HFF-Myc (cell line): ENCODE data around the gene RPTOR.

ENCODE experiments used
- DNase-seq: peaks from one replicate; pipeline ENCODE4 v3.0.0-alpha.2; 2011; ENCODE audit warnings: low read depth; ENCODE audit errors: extremely low read depth
- H3K4me3 ChIP-seq: replicated peaks from 2 replicates; pipeline ENCODE4 v1.5.1; 2011; ENCODE audit warnings: low read depth, mild to moderate bottlenecking, control low read depth, low read length
- TF ChIP-seq, protein P1 (sequence below): IDR thresholded peaks from 2 replicates; pipeline ENCODE4 v1.5.1; 2012; ENCODE audit warnings: mild to moderate bottlenecking, low read depth, low read length, control low read depth; ENCODE audit errors: missing control alignments

RPTOR gene

GRCh38 chr17:80770881-80771611 is 226.4 kb downstream of the RPTOR start:
- no peak for DNase-seq
- H3K4me3 ChIP-seq, result no peak overlapping the region
- TF ChIP-seq, protein P1, sequence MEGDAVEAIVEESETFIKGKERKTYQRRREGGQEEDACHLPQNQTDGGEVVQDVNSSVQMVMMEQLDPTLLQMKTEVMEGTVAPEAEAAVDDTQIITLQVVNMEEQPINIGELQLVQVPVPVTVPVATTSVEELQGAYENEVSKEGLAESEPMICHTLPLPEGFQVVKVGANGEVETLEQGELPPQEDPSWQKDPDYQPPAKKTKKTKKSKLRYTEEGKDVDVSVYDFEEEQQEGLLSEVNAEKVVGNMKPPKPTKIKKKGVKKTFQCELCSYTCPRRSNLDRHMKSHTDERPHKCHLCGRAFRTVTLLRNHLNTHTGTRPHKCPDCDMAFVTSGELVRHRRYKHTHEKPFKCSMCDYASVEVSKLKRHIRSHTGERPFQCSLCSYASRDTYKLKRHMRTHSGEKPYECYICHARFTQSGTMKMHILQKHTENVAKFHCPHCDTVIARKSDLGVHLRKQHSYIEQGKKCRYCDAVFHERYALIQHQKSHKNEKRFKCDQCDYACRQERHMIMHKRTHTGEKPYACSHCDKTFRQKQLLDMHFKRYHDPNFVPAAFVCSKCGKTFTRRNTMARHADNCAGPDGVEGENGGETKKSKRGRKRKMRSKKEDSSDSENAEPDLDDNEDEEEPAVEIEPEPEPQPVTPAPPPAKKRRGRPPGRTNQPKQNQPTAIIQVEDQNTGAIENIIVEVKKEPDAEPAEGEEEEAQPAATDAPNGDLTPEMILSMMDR, result no peak

DNA sequence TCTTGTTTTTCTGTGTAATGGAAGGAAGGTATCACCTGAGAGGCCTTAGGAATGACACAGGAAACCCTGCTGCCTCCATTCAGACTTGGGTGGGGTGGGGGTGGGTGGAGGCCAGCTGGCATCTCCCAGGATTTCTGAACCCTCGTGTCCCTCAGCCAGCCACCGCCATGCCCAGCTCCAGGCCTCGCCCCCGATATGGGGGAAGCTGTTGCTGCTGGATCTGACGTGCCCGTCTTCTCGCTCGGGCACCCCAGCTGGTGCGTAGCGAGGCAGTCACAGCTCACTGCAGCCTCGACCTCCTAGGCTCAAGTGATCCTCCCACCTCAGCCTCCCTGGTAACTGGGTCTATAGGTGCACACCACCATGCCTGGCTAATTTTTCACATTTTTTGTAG is 227.0 kb downstream of the RPTOR start:
- no peak for DNase-seq
- H3K4me3 ChIP-seq, result no peak overlapping the region
- TF ChIP-seq, protein P1, result no peak

GRCh38 chr17:80772906-80773242 is 228.2 kb downstream of the RPTOR start:
- TF ChIP-seq, protein P1, result no peak
- H3K4me3 ChIP-seq, result no peak overlapping the region

GRCh38 chr17:80773243-80773991 is 228.8 kb downstream of the RPTOR start:
- no peak overlapping the region for H3K4me3 ChIP-seq
- TF ChIP-seq, protein P1, result no peak
- DNase-seq, result no peak

More at GRCh38 chr17:80772906-80773242, 228.2 kb downstream of the RPTOR start:
- no peak for DNase-seq

- TF ChIP-seq, protein P1, result no peak
- no peak overlapping the region for H3K4me3 ChIP-seq
- no peak for DNase-seq
Observed at GRCh38 chr17:80774146-80774545, 229.5 kb downstream of the RPTOR start.

- DNase-seq, result no peak
- no peak overlapping the region for H3K4me3 ChIP-seq
- TF ChIP-seq, protein P1, result no peak
Observed at GRCh38 chr17:80774643-80775281, 230.1 kb downstream of the RPTOR start.
